NCI-H1930 (cell line): ENCODE data around the gene DNAJB2.
"Not testable (repeated sequence)": the region's sequence is repeated elsewhere in the genome, so short reads cannot be mapped to it uniquely, and the experiment has no call there.

Source experiments
- DNase-seq, 2 experiments: peaks; one replicate each; lab custom pipeline; 2025; lab: John Stamatoyannopoulos, UW

DNAJB2 gene

GRCh38 chr2:219285373-219285735 is 6.2 kb downstream of the DNAJB2 start:
- no peak for DNase-seq

GRCh38 chr2:219285894-219286425 is 6.8 kb downstream of the DNAJB2 start:
- DNase-seq = peak in 1 of 2 experiments; percentile 38

- no peak for DNase-seq
These were observed 7.4 kb downstream of the DNAJB2 start for GRCh38 chr2:219286436-219287115.

GRCh38 chr2:219287116-219287440 is 7.9 kb downstream of the DNAJB2 start:
- DNase-seq = not testable (repeated sequence)

GRCh38 chr2:219287580-219288265 is 8.6 kb downstream of the DNAJB2 start:
- no peak for DNase-seq

- no peak for DNase-seq
These were observed 10.0 kb downstream of the DNAJB2 start for GRCh38 chr2:219289195-219289536.

GRCh38 chr2:219289537-219290361 is 10.6 kb downstream of the DNAJB2 start:
- no peak for DNase-seq

- DNase-seq = no peak
These were observed 11.4 kb downstream of the DNAJB2 start for GRCh38 chr2:219290381-219291171.

- no peak for DNase-seq
These were observed 12.2 kb downstream of the DNAJB2 start for GRCh38 chr2:219291394-219291793.

GRCh38 chr2:219291910-219292490 is 12.8 kb downstream of the DNAJB2 start:
- DNase-seq = no peak

GRCh38 chr2:219292616-219293015 is 13.4 kb downstream of the DNAJB2 start:
- no peak for DNase-seq

GRCh38 chr2:219293736-219294231 is 14.6 kb downstream of the DNAJB2 start:
- DNase-seq = no peak

GRCh38 chr2:219294356-219295351 is 15.5 kb downstream of the DNAJB2 start:
- peak; percentile 72 to 82 for DNase-seq

GRCh38 chr2:219296142-219296541 is 17.0 kb downstream of the DNAJB2 start:
- DNase-seq = no peak

GRCh38 chr2:219296631-219297391 is 17.6 kb downstream of the DNAJB2 start:
- DNase-seq = no peak

GRCh38 chr2:219297766-219298456 is 18.7 kb downstream of the DNAJB2 start:
- no peak for DNase-seq

- peak; percentile 39 to 69 for DNase-seq
These were observed 19.7 kb downstream of the DNAJB2 start for GRCh38 chr2:219298759-219299371.

- DNase-seq = no peak
These were observed 20.2 kb downstream of the DNAJB2 start for GRCh38 chr2:219299372-219299760.
